ENCODE data around the gene BPIFA2. TPM values are rescaled to one million over a fixed set of nuclear protein-coding genes. Genes with fewer than 3 reads are reported as not detected.
A peak's percentile ranks its signal among the peaks of the same experiment; 100 is the strongest.

Gene BPIFA2
- total RNA-seq, 3 donors from 2014 or later (not counting 1 experiment from before 2014, with no cell fraction given) = not detected

DNA sequence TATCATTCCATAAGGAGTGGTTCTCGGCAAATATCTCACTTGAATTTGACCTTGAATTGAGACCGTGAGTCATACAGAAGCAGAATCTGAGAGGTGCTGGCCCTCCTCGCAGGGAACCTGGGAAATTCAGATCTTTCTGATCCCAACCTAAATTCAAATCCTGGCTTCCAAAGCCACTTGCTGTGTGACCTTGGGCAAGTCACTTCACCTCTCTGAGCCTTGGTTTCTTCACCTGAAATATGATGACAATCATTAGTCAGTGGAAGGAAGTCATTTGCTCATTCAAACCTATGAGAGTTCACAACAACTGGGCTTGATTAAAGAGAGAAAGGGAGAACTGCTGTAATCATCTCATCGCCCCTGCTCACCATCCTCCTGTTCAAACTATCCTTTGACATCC lies 56.4 kb downstream of the BPIFA2 start:
- intact Hi-C loops (cut with micrococcal nuclease) = no loop called here
- no peaks in the 10 kb centered on the region for H3K9me3 ChIP-seq (ENCODE audit: control insufficient read depth, insufficient read depth, low read length)
- no peak overlapping the region for H3K27ac ChIP-seq (ENCODE audit: low read length)
- TF ChIP-seq, protein P1, sequence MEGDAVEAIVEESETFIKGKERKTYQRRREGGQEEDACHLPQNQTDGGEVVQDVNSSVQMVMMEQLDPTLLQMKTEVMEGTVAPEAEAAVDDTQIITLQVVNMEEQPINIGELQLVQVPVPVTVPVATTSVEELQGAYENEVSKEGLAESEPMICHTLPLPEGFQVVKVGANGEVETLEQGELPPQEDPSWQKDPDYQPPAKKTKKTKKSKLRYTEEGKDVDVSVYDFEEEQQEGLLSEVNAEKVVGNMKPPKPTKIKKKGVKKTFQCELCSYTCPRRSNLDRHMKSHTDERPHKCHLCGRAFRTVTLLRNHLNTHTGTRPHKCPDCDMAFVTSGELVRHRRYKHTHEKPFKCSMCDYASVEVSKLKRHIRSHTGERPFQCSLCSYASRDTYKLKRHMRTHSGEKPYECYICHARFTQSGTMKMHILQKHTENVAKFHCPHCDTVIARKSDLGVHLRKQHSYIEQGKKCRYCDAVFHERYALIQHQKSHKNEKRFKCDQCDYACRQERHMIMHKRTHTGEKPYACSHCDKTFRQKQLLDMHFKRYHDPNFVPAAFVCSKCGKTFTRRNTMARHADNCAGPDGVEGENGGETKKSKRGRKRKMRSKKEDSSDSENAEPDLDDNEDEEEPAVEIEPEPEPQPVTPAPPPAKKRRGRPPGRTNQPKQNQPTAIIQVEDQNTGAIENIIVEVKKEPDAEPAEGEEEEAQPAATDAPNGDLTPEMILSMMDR (IDR thresholded peaks at IDR 0.05) = no peak
- no peak overlapping the region for H3K4me3 Mint-ChIP-seq
- no peaks in the 10 kb centered on the region for H3K36me3 Mint-ChIP-seq
- no peaks in the 10 kb centered on the region for H3K27me3 ChIP-seq (ENCODE audit: control insufficient read depth, insufficient read depth, low read length)
- H3K4me1 Mint-ChIP-seq = peaks cover under 1 to 2% of the 10 kb centered on the region in 2 donors
- no peak overlapping the region for H3K4me3 ChIP-seq (ENCODE audit: low read length)
- no peaks in the 10 kb centered on the region for H3K9me3 Mint-ChIP-seq
- 91% methylated on average over 3 of the region's 4 CpGs for WGBS (ENCODE audit: insufficient coverage)
- peaks cover 7% of the 10 kb centered on the region for H3K4me1 ChIP-seq (ENCODE audit: control insufficient read depth, insufficient read depth, low read length)
- no peak for ATAC-seq
- no peak for DNase-seq
- H3K36me3 ChIP-seq (ENCODE audit: control insufficient read depth, insufficient read depth, low read length) = no peaks in the 10 kb centered on the region
- H3K27ac Mint-ChIP-seq = no peak overlapping the region
- peaks cover 12 to 26% of the 10 kb centered on the region in 2 donors for H3K27me3 Mint-ChIP-seq (ENCODE audit: low read depth in 2 of 2)

DNA sequence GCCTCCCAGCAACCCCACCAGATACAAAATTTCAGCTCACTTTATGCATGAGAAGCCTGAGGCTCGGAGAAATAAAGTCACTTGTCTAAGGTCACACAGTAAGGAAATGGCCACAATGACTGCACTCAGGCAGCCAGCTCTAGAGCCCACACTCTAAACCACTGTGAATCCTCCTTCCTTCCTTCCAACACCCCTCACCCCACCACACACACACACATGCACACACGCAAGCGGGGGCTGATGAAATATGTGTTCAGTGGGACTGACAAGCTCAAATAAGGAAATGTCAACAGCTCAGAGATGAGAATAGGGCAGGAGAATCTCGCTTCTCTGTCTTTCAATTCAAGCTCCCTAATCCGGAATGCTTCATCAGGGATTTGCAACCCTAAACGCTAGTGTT lies 61.9 kb downstream of the BPIFA2 start:
- H3K36me3 Mint-ChIP-seq = no peaks in the 10 kb centered on the region
- Histone ChIP-seq H3K4me3 (ENCODE audit: low read length) (no peak overlapping the region), H3K27ac (ENCODE audit: low read length) (no peak overlapping the region), H3K36me3 (ENCODE audit: control insufficient read depth, insufficient read depth, low read length) (no peaks in the 10 kb centered on the region), H3K9me3 (ENCODE audit: control insufficient read depth, insufficient read depth, low read length) (no peaks in the 10 kb centered on the region), H3K27me3 (ENCODE audit: control insufficient read depth, insufficient read depth, low read length) (no peaks in the 10 kb centered on the region), H3K4me1 (ENCODE audit: control insufficient read depth, insufficient read depth, low read length) (peaks cover 20% of the 10 kb centered on the region)
- peak overlapping the region; percentile 61 for H3K4me3 Mint-ChIP-seq
- 36% methylated on average over 4 of the region's 6 CpGs for WGBS (ENCODE audit: insufficient coverage)
- intact Hi-C loops (cut with micrococcal nuclease) = no loop called here
- peaks cover 7 to 10% of the 10 kb centered on the region in 2 donors for H3K27me3 Mint-ChIP-seq (ENCODE audit: low read depth in 2 of 2)
- no peaks in the 10 kb centered on the region for H3K9me3 Mint-ChIP-seq
- peak in 1 of 2 donors; percentile 24 for DNase-seq
- ATAC-seq = peak; percentile 76 to 96 (median 85)
- H3K27ac Mint-ChIP-seq = peak overlapping the region; percentile 72 to 82
- TF ChIP-seq, protein P1 (IDR thresholded peaks at IDR 0.05) = no peak
- H3K4me1 Mint-ChIP-seq = peaks cover 17 to 27% of the 10 kb centered on the region in 2 donors

Other genes with a start within 250 kb of the BPIFA2 start
- not detected for gene SUN5, start 163.7 kb upstream of the BPIFA2 start, total RNA-seq
- gene BPIFB2, start 160.5 kb upstream of the BPIFA2 start, total RNA-seq = not detected
- gene BPIFB6, start 136.5 kb upstream of the BPIFA2 start, total RNA-seq = not detected
- gene BPIFB3, start 114.3 kb upstream of the BPIFA2 start, total RNA-seq = not detected
- not detected for gene BPIFB4, start 88.5 kb upstream of the BPIFA2 start, total RNA-seq
- not detected for gene BPIFA3, start 49.2 kb downstream of the BPIFA2 start, total RNA-seq
- not detected for gene BPIFA1, start 67.8 kb downstream of the BPIFA2 start, total RNA-seq
- gene BPIFB1, start 115.1 kb downstream of the BPIFA2 start, total RNA-seq = not detected
- 10 to 100 TPM; 59.7 to 71.5 (median 62.6) TPM for gene CDK5RAP1, start 233.4 kb downstream of the BPIFA2 start, total RNA-seq